IMR-90 (cell line): ENCODE data around the gene COG2. TPM values are rescaled to one million over a fixed set of nuclear protein-coding genes. Genes with fewer than 3 reads are reported as not detected.

ENCODE experiments used
- ATAC-seq: fragments of 200-7000 bp; cut with Tn5 transposase; 2 replicates; pipeline ENCODE4 v1.9.1; 2020; ENCODE audit warnings: low read depth, mild to moderate bottlenecking, moderate library complexity
- BruUV-seq: library from RNA; stranded (reverse); fragments of 400-500 nt; replicated peaks from 2 replicates; lab custom pipeline; 2021; lab: Mats Ljungman, UMichigan
- CTCF ChIA-PET: fragments of 300-600 bp; formaldehyde crosslinking; extraction: SDS; loops from one replicate; lab custom pipeline; 2021; ENCODE audit warnings: antibody characterized with exemption; lab: Yijun Ruan, JAX
- POLR2A ChIA-PET: fragments of 300-600 bp; sonication (Branson Sonifier 250); formaldehyde crosslinking; loops from one replicate; lab custom pipeline; 2022; ENCODE audit warnings: antibody characterized with exemption; ENCODE audit not compliant: unreplicated experiment; lab: Charles Lee
- DNase-seq: peaks from one replicate; pipeline ENCODE4 v3.0.0; 2013
- H2AFZ ChIP-seq: replicated peaks from 2 replicates; pipeline ENCODE3; 2013; ENCODE audit warnings: low read length, mild to moderate bottlenecking; ENCODE audit not compliant: poor library complexity
- H2AK5ac ChIP-seq: 2 replicates; pipeline ENCODE4 v1.6.1; 2013; ENCODE audit warnings: low read depth, low read length, inconsistent platforms
- H2AK9ac ChIP-seq: replicated peaks from 2 replicates; pipeline ENCODE3; 2013; ENCODE audit warnings: mild to moderate bottlenecking, low read depth, low read length, moderate library complexity; ENCODE audit not compliant: poor library complexity
- H2BK120ac ChIP-seq: 2 replicates; pipeline ENCODE4 v1.6.1; 2013; ENCODE audit warnings: low read depth, low read length, inconsistent platforms
- H2BK15ac ChIP-seq: 3 replicates; pipeline ENCODE4 v1.6.1; 2013; ENCODE audit warnings: low read depth, low read length, inconsistent platforms
- H2BK20ac ChIP-seq: 2 replicates; pipeline ENCODE4 v1.6.1; 2013; ENCODE audit warnings: low read depth, mild to moderate bottlenecking, inconsistent platforms, low read length, moderate library complexity
- H2BK5ac ChIP-seq: 2 replicates; pipeline ENCODE4 v1.6.1; 2013; ENCODE audit warnings: mild to moderate bottlenecking, low read depth, low read length, inconsistent platforms; ENCODE audit not compliant: poor library complexity, severe bottlenecking
- H3K14ac ChIP-seq: replicated peaks from 2 replicates; pipeline ENCODE4 v1.6.1; 2013; ENCODE audit warnings: low read depth, low read length, inconsistent platforms
- H3K18ac ChIP-seq: 2 replicates; pipeline ENCODE4 v1.6.1; 2013; ENCODE audit warnings: low read depth, low read length, control low read depth
- H3K23ac ChIP-seq: 2 replicates; pipeline ENCODE4 v1.6.1; 2013; ENCODE audit warnings: low read depth, low read length, inconsistent platforms
- H3K27ac ChIP-seq: 2 replicates; pipeline ENCODE4 v1.5.1; 2013; ENCODE audit warnings: mild to moderate bottlenecking, control low read depth, low read length; ENCODE audit not compliant: insufficient read depth
- H3K27me3 ChIP-seq: 2 replicates; pipeline ENCODE4 v1.6.1; 2013; ENCODE audit warnings: low read length; ENCODE audit not compliant: control insufficient read depth, insufficient read depth
- H3K36me3 ChIP-seq: 2 replicates; pipeline ENCODE4 v1.6.1; 2013; ENCODE audit warnings: low read length, mixed read lengths; ENCODE audit not compliant: control insufficient read depth, insufficient read depth
- H3K4ac ChIP-seq: 2 replicates; pipeline ENCODE4 v1.6.1; 2013; ENCODE audit warnings: low read depth, low read length, inconsistent platforms
- H3K4me1 ChIP-seq: 2 replicates; pipeline ENCODE4 v1.6.1; 2013; ENCODE audit warnings: low read length, mixed read lengths; ENCODE audit not compliant: control insufficient read depth, insufficient read depth
- H3K4me2 ChIP-seq: 2 replicates; pipeline ENCODE4 v1.6.1; 2013; ENCODE audit warnings: low read depth, mild to moderate bottlenecking, control low read depth, low read length, moderate library complexity
- H3K4me3 ChIP-seq: 2 replicates; pipeline ENCODE4 v1.5.1; 2013; ENCODE audit warnings: low read depth, mild to moderate bottlenecking, control low read depth, low read length, moderate library complexity; ENCODE audit not compliant: insufficient read depth
- H3K56ac ChIP-seq: 2 replicates; pipeline ENCODE4 v1.6.1; 2013; ENCODE audit warnings: low read length, inconsistent platforms; ENCODE audit not compliant: insufficient read depth; ENCODE audit errors: extremely low read depth
- H3K79me1 ChIP-seq, 2 experiments: 2 replicates each; pipeline ENCODE4 v1.6.1; 2013; ENCODE audit warnings: low read length in 2 of 2, inconsistent platforms in 1 of 2, low read depth in 1 of 2
- H3K9ac ChIP-seq: 2 replicates; pipeline ENCODE4 v1.6.1; 2013; ENCODE audit warnings: low read depth, low read length, control low read depth
- H3K9me1 ChIP-seq: 2 replicates; pipeline ENCODE4 v1.6.1; 2013; ENCODE audit warnings: low read length, inconsistent platforms; ENCODE audit not compliant: insufficient read depth
- H3K9me3 ChIP-seq: 2 replicates; pipeline ENCODE4 v1.6.1; 2013; ENCODE audit warnings: low read length; ENCODE audit not compliant: control insufficient read depth, insufficient read depth
- H4K20me1 ChIP-seq: 2 replicates; pipeline ENCODE4 v1.6.1; 2013; ENCODE audit warnings: low read length, inconsistent platforms; ENCODE audit not compliant: insufficient read depth
- H4K5ac ChIP-seq: 2 replicates; pipeline ENCODE4 v1.6.1; 2013; ENCODE audit warnings: mild to moderate bottlenecking, low read depth, low read length, control low read depth
- H4K8ac ChIP-seq, 2 experiments: 2 replicates each; pipeline ENCODE4 v1.6.1; 2013; ENCODE audit warnings: low read depth in 2 of 2, low read length in 2 of 2, control low read depth in 1 of 2, inconsistent platforms in 1 of 2
- H4K91ac ChIP-seq: 2 replicates; pipeline ENCODE4 v1.6.1; 2013; ENCODE audit warnings: low read depth, low read length, inconsistent platforms; ENCODE audit not compliant: insufficient read depth
- BHLHE40 ChIP-seq: fragments of 150-350 bp; IDR thresholded peaks from 2 replicates; pipeline ENCODE4 v1.6.1; 2016; ENCODE audit warnings: mild to moderate bottlenecking, low read depth, low read length
- CEBPB ChIP-seq: IDR thresholded peaks from 2 replicates; pipeline ENCODE4 v1.6.1; 2012; ENCODE audit warnings: low read depth, low read length, improper control_type of control experiment
- CHD1 ChIP-seq: IDR thresholded peaks from 2 replicates; pipeline ENCODE4 v1.6.1; 2012; ENCODE audit warnings: low read depth, low read length, improper control_type of control experiment
- FOS ChIP-seq: fragments of 150-350 bp; IDR thresholded peaks from 2 replicates; pipeline ENCODE4 v1.6.1; 2016; ENCODE audit warnings: low read depth, low read length
- MAFK ChIP-seq: IDR thresholded peaks from 2 replicates; pipeline ENCODE4 v1.6.1; 2012; ENCODE audit warnings: low read depth, low read length, improper control_type of control experiment
- MXI1 ChIP-seq: IDR thresholded peaks from 2 replicates; pipeline ENCODE4 v1.6.1; 2012; ENCODE audit warnings: low read depth, mild to moderate bottlenecking, low read length, moderate library complexity, borderline replicate concordance
- NFE2L2 ChIP-seq: fragments of 150-350 bp; IDR thresholded peaks from 2 replicates; pipeline ENCODE4 v1.6.1; 2016; ENCODE audit warnings: low read depth, mild to moderate bottlenecking, low read length
- POLR2A ChIP-seq: IDR thresholded peaks from 2 replicates; pipeline ENCODE4 v1.6.1; 2012; ENCODE audit warnings: mild to moderate bottlenecking, low read depth, low read length
- RAD21 ChIP-seq: IDR thresholded peaks from 2 replicates; pipeline ENCODE4 v1.6.1; 2012; ENCODE audit warnings: low read length, improper control_type of control experiment
- RCOR1 ChIP-seq: IDR thresholded peaks from 2 replicates; pipeline ENCODE4 v1.6.1; 2012; ENCODE audit warnings: mild to moderate bottlenecking, low read length, improper control_type of control experiment; ENCODE audit not compliant: insufficient replicate concordance
- RFX5 ChIP-seq: IDR thresholded peaks from 2 replicates; pipeline ENCODE4 v1.8.0; 2012; ENCODE audit warnings: low read depth, mild to moderate bottlenecking, low read length, moderate library complexity
- SMC3 ChIP-seq: fragments of 150-350 bp; IDR thresholded peaks from 2 replicates; pipeline ENCODE4 v1.6.1; 2016; ENCODE audit warnings: low read depth, mild to moderate bottlenecking, antibody characterized with exemption, low read length, moderate library complexity
- USF2 ChIP-seq: fragments of 150-350 bp; IDR thresholded peaks from 2 replicates; pipeline ENCODE4 v1.6.1; 2017; ENCODE audit warnings: mild to moderate bottlenecking, antibody characterized with exemption, low read length, low read depth
- WGBS, 2 experiments: methylation state at CpG; one replicate each; pipeline versions ENCODE4 v1.1.5 to v1.1.7; 2013; ENCODE audit warnings: missing lambda C conversion rate in 2 of 2; ENCODE audit not compliant: insufficient read length in 1 of 2; ENCODE audit errors: extremely low coverage in 2 of 2; 5-methylcytosine and 5-hydroxymethylcytosine counted together
- dilution Hi-C: fragments of 300-500 bp; cut with HindIII; formaldehyde crosslinking; loops from one replicate; pipeline ENCODE4 v1.14.3; 2018; ENCODE audit warnings: low sequenced_read_pairs; ENCODE audit not compliant: unreplicated experiment
- in situ Hi-C: fragments of 300-500 bp; cut with MboI; formaldehyde crosslinking; loops from 3 replicates; pipeline ENCODE4 v1.14.3; 2019; ENCODE audit warnings: low sequenced_read_pairs, inconsistent platforms, mixed read lengths
- intact Hi-C: fragments of 100-400 bp; cut with micrococcal nuclease; formaldehyde crosslinking; loops from 2 replicates; pipeline ENCODE4 v1.10.0; 2022
- polyA plus RNA-seq, 3 experiments: library from polyadenylated mRNA; depleted of rRNA; stranded (reverse); fragments of >200 nt; gene quantifications; 2 replicates each; pipeline ENCODE4 v1.2.3, GENCODE V29; 2012; ENCODE audit warnings: low replicate concordance in 1 of 3
- total RNA-seq: library from RNA; depleted of rRNA; stranded (reverse); fragments of >200 nt; gene quantifications from 2 replicates; pipeline ENCODE4 v1.2.3, GENCODE V29; 2012
- TF ChIP-seq, protein P1 (sequence below): fragments of 150-350 bp; IDR thresholded peaks from 2 replicates; pipeline ENCODE4 v1.6.1; 2016; ENCODE audit warnings: low read depth, mild to moderate bottlenecking, low read length, moderate library complexity, borderline replicate concordance
- TF ChIP-seq, protein P2 (sequence below): conservative IDR thresholded peaks from 2 replicates; pipeline ENCODE4 v1.5.1; 2012; ENCODE audit warnings: mild to moderate bottlenecking, low read depth, low read length, improper control_type of control experiment

The COG2 gene
- total and polyA plus RNA-seq, 2 of the 4 experiments (the other 2 are of a cell fraction): 9.1 to 16.7 TPM

DNA sequence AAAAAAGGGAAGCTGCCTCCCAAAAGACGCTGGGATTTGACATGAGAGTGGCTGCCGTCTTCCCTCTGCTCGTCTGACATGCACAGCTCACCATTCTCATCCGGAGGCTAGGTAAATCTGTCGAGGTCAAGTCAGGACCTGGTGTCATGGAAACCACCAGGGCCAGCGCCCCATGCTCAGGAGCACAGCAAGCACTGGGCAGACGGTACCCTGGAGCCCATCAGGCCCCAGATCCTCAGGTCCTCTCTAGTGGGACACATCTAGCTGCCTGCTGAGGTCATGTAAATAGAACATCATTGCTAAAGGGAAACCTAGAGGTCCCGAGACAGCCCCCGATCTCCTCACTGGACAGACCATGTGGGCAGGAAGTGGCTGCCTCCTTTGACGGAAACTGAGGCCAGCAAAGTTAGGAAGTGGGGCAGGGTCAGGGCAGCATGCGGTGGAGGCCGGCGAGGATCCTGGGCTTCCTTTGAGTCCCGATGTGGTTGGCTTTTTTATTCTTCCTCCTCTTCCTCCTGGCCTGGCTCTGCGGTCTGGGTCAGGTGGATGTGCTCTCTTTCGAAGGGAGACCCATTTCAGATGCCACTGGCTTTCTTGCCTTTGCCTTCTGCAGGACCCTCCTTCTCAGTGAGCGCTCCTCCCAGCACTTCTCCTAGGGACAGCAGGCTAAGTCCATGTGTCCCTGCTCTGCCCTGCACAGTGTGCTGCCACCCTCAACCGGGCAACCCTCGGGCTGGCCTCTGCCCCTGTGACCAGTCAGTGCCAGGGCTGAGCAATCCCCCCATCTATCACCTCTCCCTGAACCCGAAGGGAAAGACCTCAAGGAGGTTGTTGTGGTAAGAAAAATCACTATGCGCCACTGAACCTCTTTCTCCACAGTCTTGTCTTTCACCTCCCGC lies 65.7 kb downstream of the COG2 start:
- H2AK5ac ChIP-seq: no peak overlapping the region
- H3K14ac ChIP-seq: no peak overlapping the region
- no peak overlapping the region for H2AFZ ChIP-seq
- H4K5ac ChIP-seq: no peak overlapping the region
- H3K4me1 ChIP-seq: no peaks in the 10 kb centered on the region
- intact Hi-C loops (no loop called here), in situ Hi-C loops (no loop called here), dilution Hi-C loops (no loop called here)
- H3K36me3 ChIP-seq: no peaks in the 10 kb centered on the region
- no peak overlapping the region for H2BK15ac ChIP-seq
- H3K4ac ChIP-seq: no peak overlapping the region
- POLR2A ChIA-PET: no interaction called here
- H3K56ac ChIP-seq: no peak overlapping the region
- no peak overlapping the region for H3K27ac ChIP-seq
- no peak overlapping the region for H3K4me2 ChIP-seq
- WGBS, 2 experiments: 76% methylated on average over 11 of the region's 22 CpGs; no CpG with 5 or more reads in 1 of the 2 experiments
- no peaks in the 10 kb centered on the region for H4K20me1 ChIP-seq
- no peak overlapping the region for H2BK120ac ChIP-seq
- no peak overlapping the region for H4K91ac ChIP-seq
- H3K9ac ChIP-seq: no peak overlapping the region
- H3K79me1 ChIP-seq: no peaks in the 10 kb centered on the region
- H3K18ac ChIP-seq: no peak overlapping the region
- BruUV-seq: no TSS peak
- DNase-seq: no peak
- ATAC-seq: no peak
- H3K27me3 ChIP-seq: peaks cover 7% of the 10 kb centered on the region
- no peaks in the 10 kb centered on the region for H3K9me3 ChIP-seq
- no peak overlapping the region for H2BK20ac ChIP-seq
- H2BK5ac ChIP-seq: no peak overlapping the region
- CTCF ChIA-PET: interaction anchor here (0.7 kb wide), 1 partner anchor 17 kb away, joined by 3 read pairs; no protein-coding TSS in a partner anchor
- H3K4me3 ChIP-seq: no peak overlapping the region
- peak overlapping the region; percentile 16 for H2AK9ac ChIP-seq
- no peak overlapping the region for H4K8ac ChIP-seq
- H3K9me1 ChIP-seq: no peaks in the 10 kb centered on the region
- H3K23ac ChIP-seq: no peak overlapping the region
- TF ChIP-seq MAFK (no peak), RFX5 (no peak), USF2 (no peak), RAD21 (no peak), BHLHE40 (no peak), CEBPB (no peak), FOS (no peak), POLR2A (no peak), CHD1 (no peak), MXI1 (no peak), RCOR1 (no peak), SMC3 (no peak), NFE2L2 (no peak)
- TF ChIP-seq, protein P1, sequence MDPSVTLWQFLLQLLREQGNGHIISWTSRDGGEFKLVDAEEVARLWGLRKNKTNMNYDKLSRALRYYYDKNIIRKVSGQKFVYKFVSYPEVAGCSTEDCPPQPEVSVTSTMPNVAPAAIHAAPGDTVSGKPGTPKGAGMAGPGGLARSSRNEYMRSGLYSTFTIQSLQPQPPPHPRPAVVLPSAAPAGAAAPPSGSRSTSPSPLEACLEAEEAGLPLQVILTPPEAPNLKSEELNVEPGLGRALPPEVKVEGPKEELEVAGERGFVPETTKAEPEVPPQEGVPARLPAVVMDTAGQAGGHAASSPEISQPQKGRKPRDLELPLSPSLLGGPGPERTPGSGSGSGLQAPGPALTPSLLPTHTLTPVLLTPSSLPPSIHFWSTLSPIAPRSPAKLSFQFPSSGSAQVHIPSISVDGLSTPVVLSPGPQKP: no peak
- TF ChIP-seq, protein P2, sequence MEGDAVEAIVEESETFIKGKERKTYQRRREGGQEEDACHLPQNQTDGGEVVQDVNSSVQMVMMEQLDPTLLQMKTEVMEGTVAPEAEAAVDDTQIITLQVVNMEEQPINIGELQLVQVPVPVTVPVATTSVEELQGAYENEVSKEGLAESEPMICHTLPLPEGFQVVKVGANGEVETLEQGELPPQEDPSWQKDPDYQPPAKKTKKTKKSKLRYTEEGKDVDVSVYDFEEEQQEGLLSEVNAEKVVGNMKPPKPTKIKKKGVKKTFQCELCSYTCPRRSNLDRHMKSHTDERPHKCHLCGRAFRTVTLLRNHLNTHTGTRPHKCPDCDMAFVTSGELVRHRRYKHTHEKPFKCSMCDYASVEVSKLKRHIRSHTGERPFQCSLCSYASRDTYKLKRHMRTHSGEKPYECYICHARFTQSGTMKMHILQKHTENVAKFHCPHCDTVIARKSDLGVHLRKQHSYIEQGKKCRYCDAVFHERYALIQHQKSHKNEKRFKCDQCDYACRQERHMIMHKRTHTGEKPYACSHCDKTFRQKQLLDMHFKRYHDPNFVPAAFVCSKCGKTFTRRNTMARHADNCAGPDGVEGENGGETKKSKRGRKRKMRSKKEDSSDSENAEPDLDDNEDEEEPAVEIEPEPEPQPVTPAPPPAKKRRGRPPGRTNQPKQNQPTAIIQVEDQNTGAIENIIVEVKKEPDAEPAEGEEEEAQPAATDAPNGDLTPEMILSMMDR: no peak
